MM.1S (cell line): ENCODE data around the gene FRK.

Experiments used
- DNase-seq: peaks from one replicate; pipeline ENCODE4 v3.0.0-alpha.2; 2015
- H2AFZ ChIP-seq: fragments of 300-600 bp; sonication (generic); 2 replicates; pipeline ENCODE4 v1.6.0; 2016; ENCODE audit warnings: antibody characterized with exemption, low read length
- H3F3A ChIP-seq: fragments of 300-600 bp; sonication (generic); 2 replicates; pipeline ENCODE4 v1.6.1; 2016; ENCODE audit warnings: mild to moderate bottlenecking, antibody characterized with exemption, low read length, moderate library complexity, mixed read lengths; ENCODE audit not compliant: insufficient read depth
- H3K27ac ChIP-seq: fragments of 300-600 bp; sonication (generic); 2 replicates; pipeline ENCODE4 v1.5.1; 2016; ENCODE audit warnings: mild to moderate bottlenecking, low read length
- H3K27me3 ChIP-seq: fragments of 300-600 bp; sonication (generic); replicated peaks from 2 replicates; pipeline ENCODE4 v1.6.0; 2016; ENCODE audit warnings: low read length; ENCODE audit not compliant: insufficient read depth
- H3K36me3 ChIP-seq: fragments of 300-600 bp; sonication (generic); replicated peaks from 2 replicates; pipeline ENCODE4 v1.6.1; 2016; ENCODE audit warnings: mild to moderate bottlenecking, low read length, mixed read lengths; ENCODE audit not compliant: insufficient read depth
- H3K4me1 ChIP-seq: fragments of 300-600 bp; sonication (generic); 2 replicates; pipeline ENCODE4 v1.6.1; 2016; ENCODE audit warnings: low read length, mixed read lengths
- H3K4me2 ChIP-seq: fragments of 300-600 bp; sonication (generic); 2 replicates; pipeline ENCODE4 v1.6.0; 2016; ENCODE audit warnings: low read depth, low read length
- H3K4me3 ChIP-seq: fragments of 300-600 bp; sonication (generic); 2 replicates; pipeline ENCODE4 v1.5.1; 2016; ENCODE audit warnings: low read length, mixed read lengths
- H3K79me2 ChIP-seq: fragments of 300-600 bp; sonication (generic); 2 replicates; pipeline ENCODE4 v1.6.1; 2016; ENCODE audit warnings: mixed run types, low read length, mixed read lengths
- H3K9ac ChIP-seq: fragments of 300-600 bp; sonication (generic); 2 replicates; pipeline ENCODE4 v1.6.1; 2016; ENCODE audit warnings: low read length, mixed read lengths
- H3K9me2 ChIP-seq: fragments of 300-600 bp; sonication (generic); replicated peaks from 2 replicates; pipeline ENCODE4 v1.6.1; 2016; ENCODE audit warnings: mild to moderate bottlenecking, low read length, mixed read lengths; ENCODE audit not compliant: insufficient read depth
- H3K9me3 ChIP-seq: fragments of 300-600 bp; sonication (generic); replicated peaks from 2 replicates; pipeline ENCODE4 v1.6.1; 2016; ENCODE audit warnings: mild to moderate bottlenecking, low read length, mixed read lengths; ENCODE audit not compliant: insufficient read depth
- H4K20me1 ChIP-seq: fragments of 300-600 bp; sonication (generic); 2 replicates; pipeline ENCODE4 v1.6.1; 2016; ENCODE audit warnings: mild to moderate bottlenecking, low read length, moderate library complexity, mixed read lengths; ENCODE audit not compliant: insufficient read depth
- CTCF ChIP-seq: fragments of 300-600 bp; sonication (generic); IDR thresholded peaks from 2 replicates; pipeline ENCODE4 v1.5.1; 2016; ENCODE audit warnings: antibody characterized with exemption, low read length, mixed read lengths
- EZH2 ChIP-seq: fragments of 300-600 bp; sonication (generic); optimal IDR thresholded peaks from 2 replicates; pipeline ENCODE3; 2017; ENCODE audit warnings: low read depth, mild to moderate bottlenecking, antibody characterized with exemption, low read length, mixed read lengths
- EZH2phosphoT487 ChIP-seq: fragments of 300-600 bp; sonication (generic); IDR thresholded peaks from 2 replicates; pipeline ENCODE4 v1.6.1; 2018; ENCODE audit warnings: antibody characterized with exemption, low read length

FRK gene

GRCh38 chr6:115984809-115985208 is 75.9 kb downstream of the FRK start:
- no peaks in the 10 kb centered on the region for H3K36me3 ChIP-seq
- H3K27me3 ChIP-seq = no peaks in the 10 kb centered on the region
- H3K4me2 ChIP-seq = no peak overlapping the region

GRCh38 chr6:115983998-115984397 is 76.7 kb downstream of the FRK start:
- Histone ChIP-seq H3K27me3 (no peaks in the 10 kb centered on the region), H3K27ac (no peak overlapping the region), H3F3A (no peaks in the 10 kb centered on the region), H3K4me2 (no peak overlapping the region), H3K9me2 (no peaks in the 10 kb centered on the region), H3K9me3 (no peaks in the 10 kb centered on the region), H4K20me1 (no peaks in the 10 kb centered on the region), H3K9ac (no peak overlapping the region), H3K36me3 (no peaks in the 10 kb centered on the region), H3K4me3 (no peak overlapping the region), H3K79me2 (no peaks in the 10 kb centered on the region), H3K4me1 (no peaks in the 10 kb centered on the region), H2AFZ (no peak overlapping the region)
- DNase-seq = no peak
- TF ChIP-seq EZH2phosphoT487 (no peak), CTCF (no peak), EZH2 (no peak)

More at GRCh38 chr6:115984809-115985208, 75.9 kb downstream of the FRK start:
- Histone ChIP-seq H3K4me3 (no peak overlapping the region), H3F3A (no peaks in the 10 kb centered on the region), H3K27ac (no peak overlapping the region), H3K9ac (no peak overlapping the region), H3K4me1 (no peaks in the 10 kb centered on the region), H4K20me1 (no peaks in the 10 kb centered on the region), H3K79me2 (no peaks in the 10 kb centered on the region), H3K9me3 (no peaks in the 10 kb centered on the region), H2AFZ (no peak overlapping the region), H3K9me2 (no peaks in the 10 kb centered on the region)
- no peak for TF ChIP-seq CTCF
- no peak for TF ChIP-seq EZH2
- TF ChIP-seq EZH2phosphoT487 = no peak
- no peak for DNase-seq

DNA sequence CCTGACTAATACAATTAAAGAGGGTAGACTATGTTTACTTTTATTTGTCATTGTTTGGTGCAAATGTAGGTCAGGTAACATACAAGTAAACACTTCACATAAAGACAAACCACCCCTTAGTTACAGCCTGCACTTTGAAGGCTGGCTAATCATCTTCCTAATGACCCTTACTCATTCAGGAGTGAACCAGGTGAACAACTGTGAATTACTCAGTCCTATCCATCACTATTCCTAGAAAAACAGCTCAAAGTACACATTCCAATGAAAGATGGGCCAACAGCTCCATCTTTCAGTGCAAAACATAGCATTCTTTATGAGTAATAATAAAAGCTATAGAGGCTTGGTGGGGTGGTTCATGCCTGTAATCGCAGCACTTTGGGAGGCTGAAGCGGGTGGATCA is 78.2 kb downstream of the FRK start:
- Histone ChIP-seq H3K36me3 (no peaks in the 10 kb centered on the region), H3K9ac (no peak overlapping the region), H3K4me3 (no peak overlapping the region), H3K27me3 (no peaks in the 10 kb centered on the region), H3K79me2 (no peaks in the 10 kb centered on the region), H4K20me1 (no peaks in the 10 kb centered on the region), H3K9me2 (no peaks in the 10 kb centered on the region), H3K4me1 (no peaks in the 10 kb centered on the region), H3K27ac (no peak overlapping the region), H3K9me3 (no peaks in the 10 kb centered on the region), H3F3A (no peaks in the 10 kb centered on the region), H2AFZ (no peak overlapping the region), H3K4me2 (no peak overlapping the region)
- TF ChIP-seq EZH2 = no peak
- TF ChIP-seq EZH2phosphoT487 = no peak
- TF ChIP-seq CTCF = no peak
- DNase-seq = no peak
